Neuronal stem cell (in vitro differentiated cells): ENCODE results near the gene MAP6D1.

ENCODE experiments used
- DNase-seq: peaks from one replicate; pipeline ENCODE4 v3.0.0-alpha.2; 2013; ENCODE audit warnings: low spot score
- H2AFZ ChIP-seq: one replicate; pipeline ENCODE4 v1.6.1; 2013; ENCODE audit warnings: mild to moderate bottlenecking, low read length, inconsistent platforms
- H2AK5ac ChIP-seq: 2 replicates; pipeline ENCODE4 v1.6.1; 2013; ENCODE audit warnings: low read depth, mild to moderate bottlenecking, inconsistent platforms, low read length, moderate library complexity, mixed read lengths
- H2BK120ac ChIP-seq: 2 replicates; pipeline ENCODE4 v1.6.1; 2013; ENCODE audit warnings: low read depth, mild to moderate bottlenecking, inconsistent platforms, low read length, moderate library complexity, mixed read lengths
- H2BK12ac ChIP-seq: one replicate; pipeline ENCODE4 v1.6.1; 2013; ENCODE audit warnings: low read length, inconsistent platforms
- H2BK15ac ChIP-seq: 2 replicates; pipeline ENCODE4 v1.6.1; 2013; ENCODE audit warnings: mild to moderate bottlenecking, low read length, inconsistent platforms, mixed read lengths
- H2BK5ac ChIP-seq: one replicate; pipeline ENCODE4 v1.6.1; 2013; ENCODE audit warnings: inconsistent platforms, mild to moderate bottlenecking, low read length, moderate library complexity
- H3K14ac ChIP-seq: one replicate; pipeline ENCODE4 v1.6.1; 2013; ENCODE audit warnings: low read length, inconsistent platforms
- H3K18ac ChIP-seq: 2 replicates; pipeline ENCODE4 v1.6.1; 2013; ENCODE audit warnings: low read length, inconsistent platforms
- H3K23ac ChIP-seq: 2 replicates; pipeline ENCODE4 v1.6.1; 2013; ENCODE audit warnings: low read depth, mild to moderate bottlenecking, mixed read lengths, low read length, inconsistent platforms; ENCODE audit not compliant: poor library complexity
- H3K27ac ChIP-seq: replicated peaks from 3 replicates; pipeline ENCODE4 v1.5.1; 2013; ENCODE audit warnings: low read length, inconsistent platforms
- H3K27me3 ChIP-seq, 3 experiments: 2 replicates each; pipeline ENCODE4 v1.6.1; 2013; ENCODE audit warnings: low read length in 3 of 3, mild to moderate bottlenecking in 2 of 3, inconsistent platforms in 1 of 3, low read depth in 1 of 3, mixed read lengths in 1 of 3, moderate library complexity in 1 of 3; ENCODE audit not compliant: control insufficient read depth in 3 of 3, insufficient read depth in 3 of 3
- H3K36me3 ChIP-seq, 2 donors: replicated peaks in 1 of 2; 2 replicates each; pipeline ENCODE4 v1.6.1; 2013; ENCODE audit warnings: low read length in 2 of 2; ENCODE audit not compliant: control insufficient read depth in 2 of 2, insufficient read depth in 2 of 2
- H3K4ac ChIP-seq: 2 replicates; pipeline ENCODE4 v1.6.1; 2013; ENCODE audit warnings: inconsistent platforms, mild to moderate bottlenecking, low read length, moderate library complexity
- H3K4me1 ChIP-seq, 2 donors: 1 replicate in 1 of 2; 2 replicates in 1 of 2; pipeline ENCODE4 v1.6.1; 2013; ENCODE audit warnings: low read length in 2 of 2, low read depth in 1 of 2; ENCODE audit not compliant: control insufficient read depth in 2 of 2, insufficient read depth in 1 of 2
- H3K4me2 ChIP-seq: one replicate; pipeline ENCODE4 v1.6.1; 2013; ENCODE audit warnings: mild to moderate bottlenecking, low read length, inconsistent platforms; ENCODE audit not compliant: insufficient read depth, poor library complexity, severe bottlenecking
- H3K4me3 ChIP-seq, 2 donors: 2 replicates each; pipeline ENCODE4 v1.5.1; 2013; ENCODE audit warnings: low read length in 2 of 2, mild to moderate bottlenecking in 2 of 2, inconsistent platforms in 1 of 2, moderate library complexity in 1 of 2
- H3K79me1 ChIP-seq: one replicate; pipeline ENCODE4 v1.6.1; 2013; ENCODE audit warnings: low read depth, mild to moderate bottlenecking, inconsistent platforms, low read length, moderate library complexity
- H3K9ac ChIP-seq: one replicate; pipeline ENCODE4 v1.6.1; 2013; ENCODE audit warnings: mild to moderate bottlenecking, low read depth, low read length, inconsistent platforms; ENCODE audit not compliant: poor library complexity
- H3K9me3 ChIP-seq, 2 donors: replicated peaks in 1 of 2; 2 replicates each; pipeline versions ENCODE3 to v1.6.1; 2013; ENCODE audit warnings: low read length in 2 of 2, mild to moderate bottlenecking in 2 of 2, inconsistent platforms in 1 of 2, low read depth in 1 of 2, mixed read lengths in 1 of 2, moderate library complexity in 1 of 2; ENCODE audit not compliant: control insufficient read depth in 2 of 2, insufficient read depth in 1 of 2
- H4K8ac ChIP-seq: one replicate; pipeline ENCODE4 v1.6.1; 2013; ENCODE audit warnings: low read depth, mild to moderate bottlenecking, inconsistent platforms, low read length, moderate library complexity
- H4K91ac ChIP-seq: one replicate; pipeline ENCODE4 v1.6.1; 2013; ENCODE audit warnings: low read length, low read depth, mild to moderate bottlenecking, inconsistent platforms; ENCODE audit not compliant: poor library complexity
- WGBS, 2 donors: extraction: QIAGEN DNeasy Blood & Tissue Kit; methylation state at CpG; one replicate each; pipeline ENCODE4 v1.1.7; 2013; ENCODE audit warnings: missing lambda C conversion rate in 2 of 2, mixed read lengths in 1 of 2; ENCODE audit not compliant: insufficient read length in 2 of 2, insufficient replicate concordance in 1 of 2; ENCODE audit errors: extremely low coverage in 2 of 2; 5-methylcytosine and 5-hydroxymethylcytosine counted together

The MAP6D1 gene

DNA sequence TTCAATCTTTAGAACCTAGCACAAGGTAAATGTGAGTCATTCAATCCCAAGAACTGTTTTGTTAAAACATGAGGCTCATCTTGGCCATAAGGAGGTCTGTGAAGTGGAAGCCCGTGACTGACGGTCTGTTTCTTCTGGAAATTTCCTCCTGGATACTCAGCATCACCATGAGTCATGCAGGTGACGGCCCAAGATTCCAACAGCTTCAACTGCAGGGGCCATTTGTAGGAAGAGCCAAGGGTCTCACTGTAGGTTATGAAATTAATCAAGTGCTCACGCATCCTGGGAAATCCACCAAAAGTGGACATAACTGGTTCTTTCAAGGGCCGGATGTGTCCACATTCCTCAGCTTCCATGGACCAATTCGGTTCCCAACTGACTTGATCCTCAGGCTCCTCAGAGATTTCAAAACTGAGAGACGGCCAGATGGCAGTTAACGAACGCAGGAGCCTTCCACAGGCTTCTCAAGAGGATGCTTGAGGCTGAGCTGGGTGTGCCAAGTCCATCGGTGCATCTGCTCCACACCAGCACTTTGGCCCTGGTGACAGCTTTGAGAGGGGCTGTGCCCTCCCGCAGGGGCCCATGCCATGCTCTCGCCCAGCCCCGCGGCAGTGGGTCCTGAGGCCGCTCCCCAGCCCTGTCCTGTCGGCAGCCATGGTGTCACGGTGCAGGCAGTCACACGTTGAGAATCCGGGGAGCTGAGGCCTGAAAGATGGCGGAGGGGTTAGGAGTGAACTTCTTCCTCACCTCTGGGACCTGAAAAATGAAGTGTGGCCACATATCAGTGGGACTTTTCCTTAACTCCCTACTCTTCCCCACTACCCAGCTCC is 8.5 kb downstream of the MAP6D1 start:
- WGBS, 2 donors, result no CpG with 5 or more reads among the region's 20 CpGs
- H3K9me3 ChIP-seq, result peaks cover 0 to 2% of the 10 kb centered on the region in 2 donors
- peaks cover 0 to 48% of the 10 kb centered on the region in 2 donors for H3K36me3 ChIP-seq
- H3K23ac ChIP-seq, result no peak overlapping the region
- H2BK5ac ChIP-seq, result no peak overlapping the region
- no peak overlapping the region for H3K4ac ChIP-seq
- H4K8ac ChIP-seq, result no peak overlapping the region
- no peaks in the 10 kb centered on the region for H3K27me3 ChIP-seq
- no peak overlapping the region for H2BK15ac ChIP-seq
- peak overlapping the region in 1 of 2 donors; percentile 13 for H3K4me3 ChIP-seq
- H2BK120ac ChIP-seq, result no peak overlapping the region
- no peak overlapping the region for H3K9ac ChIP-seq
- DNase-seq, result no peak
- no peak overlapping the region for H2BK12ac ChIP-seq
- H3K14ac ChIP-seq, result no peak overlapping the region
- H3K4me2 ChIP-seq, result no peak overlapping the region
- no peaks in the 10 kb centered on the region for H3K79me1 ChIP-seq
- no peak overlapping the region for H3K18ac ChIP-seq
- peaks cover 0 to 1% of the 10 kb centered on the region in 2 donors for H3K4me1 ChIP-seq
- H4K91ac ChIP-seq, result no peak overlapping the region
- H2AFZ ChIP-seq, result no peak overlapping the region
- H3K27ac ChIP-seq, result no peak overlapping the region
- no peak overlapping the region for H2AK5ac ChIP-seq

DNA sequence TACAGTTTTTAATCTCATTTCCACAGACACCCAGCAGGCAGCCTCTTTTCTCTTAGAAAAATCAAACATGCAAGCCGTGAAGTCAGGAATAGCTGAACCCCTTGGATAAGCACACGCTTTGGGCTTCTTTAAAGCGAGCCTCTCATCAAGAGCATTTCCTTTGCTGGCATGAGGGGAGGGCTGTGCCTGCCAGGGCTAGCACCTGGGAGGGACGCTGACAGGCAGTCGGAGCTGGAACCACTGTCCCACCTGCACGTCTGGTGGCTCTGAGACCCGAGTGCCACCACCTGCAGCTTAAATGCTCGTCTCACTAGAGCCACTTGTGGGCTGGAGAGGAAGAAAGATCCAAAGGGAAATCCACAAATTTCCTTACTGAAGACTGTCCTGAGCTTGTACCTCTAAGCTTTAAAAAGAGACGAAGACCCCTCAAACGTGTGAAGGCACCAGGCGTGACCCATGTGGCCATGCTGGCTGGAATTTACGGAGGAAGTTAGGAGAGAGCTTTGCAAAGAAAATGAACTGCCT is 9.4 kb downstream of the MAP6D1 start:
- no peak overlapping the region for H2BK15ac ChIP-seq

DNA sequence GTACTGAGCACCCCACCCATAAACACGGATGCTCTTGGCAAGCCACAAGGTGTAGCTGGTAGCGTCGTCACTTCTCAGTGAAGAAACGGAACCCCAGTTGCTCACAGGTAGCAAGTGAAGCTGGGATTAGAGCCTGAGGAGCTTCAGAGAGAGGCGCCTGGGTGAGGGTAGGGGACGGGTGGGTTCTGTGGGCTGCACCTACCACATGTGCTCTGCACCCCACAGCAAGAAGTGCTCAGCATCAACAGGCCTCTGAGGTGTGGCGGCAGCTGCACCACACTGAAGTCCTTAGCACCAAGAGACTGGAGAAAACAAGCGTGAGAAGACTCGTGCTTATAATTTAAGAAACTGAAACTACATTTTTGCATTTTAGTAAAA is 9.8 kb downstream of the MAP6D1 start:
- Histone ChIP-seq H3K4ac (no peak overlapping the region), H2BK5ac (no peak overlapping the region), H3K27ac (no peak overlapping the region), H2AFZ (no peak overlapping the region), H3K36me3 (peaks cover 7 to 61% of the 10 kb centered on the region in 2 donors), H3K18ac (no peak overlapping the region), H3K27me3 (no peaks in the 10 kb centered on the region), H3K4me3 (no peak overlapping the region), H3K9me3 (peaks cover 0 to 2% of the 10 kb centered on the region in 2 donors), H3K79me1 (no peaks in the 10 kb centered on the region), H3K9ac (no peak overlapping the region), H3K23ac (peak overlapping the region; percentile 29), H2BK120ac (no peak overlapping the region), H3K4me1 (peaks cover 0 to 1% of the 10 kb centered on the region in 2 donors), H2BK12ac (no peak overlapping the region), H4K8ac (no peak overlapping the region), H2AK5ac (no peak overlapping the region), H3K14ac (no peak overlapping the region), H4K91ac (no peak overlapping the region), H3K4me2 (no peak overlapping the region), H2BK15ac (no peak overlapping the region)
- no CpG with 5 or more reads among the region's 9 CpGs for WGBS, 2 donors
- DNase-seq, result no peak

More for the DNA sequence above, 9.4 kb downstream of the MAP6D1 start:
- Histone ChIP-seq H2BK5ac (no peak overlapping the region), H2AK5ac (no peak overlapping the region), H3K36me3 (peaks cover 2 to 56% of the 10 kb centered on the region in 2 donors), H2BK12ac (no peak overlapping the region), H3K4me1 (peaks cover 0 to 1% of the 10 kb centered on the region in 2 donors), H3K23ac (peak overlapping the region; percentile 57), H2AFZ (no peak overlapping the region), H3K18ac (no peak overlapping the region), H4K91ac (no peak overlapping the region), H3K27me3 (no peaks in the 10 kb centered on the region), H3K4me2 (no peak overlapping the region), H3K9me3 (peaks cover 0 to 2% of the 10 kb centered on the region in 2 donors), H3K4me3 (no peak overlapping the region), H3K9ac (no peak overlapping the region), H3K4ac (no peak overlapping the region), H4K8ac (no peak overlapping the region), H2BK120ac (no peak overlapping the region), H3K27ac (no peak overlapping the region), H3K79me1 (no peaks in the 10 kb centered on the region), H3K14ac (no peak overlapping the region)
- no peak for DNase-seq
- WGBS, 2 donors, result no CpG with 5 or more reads among the region's 12 CpGs

DNA sequence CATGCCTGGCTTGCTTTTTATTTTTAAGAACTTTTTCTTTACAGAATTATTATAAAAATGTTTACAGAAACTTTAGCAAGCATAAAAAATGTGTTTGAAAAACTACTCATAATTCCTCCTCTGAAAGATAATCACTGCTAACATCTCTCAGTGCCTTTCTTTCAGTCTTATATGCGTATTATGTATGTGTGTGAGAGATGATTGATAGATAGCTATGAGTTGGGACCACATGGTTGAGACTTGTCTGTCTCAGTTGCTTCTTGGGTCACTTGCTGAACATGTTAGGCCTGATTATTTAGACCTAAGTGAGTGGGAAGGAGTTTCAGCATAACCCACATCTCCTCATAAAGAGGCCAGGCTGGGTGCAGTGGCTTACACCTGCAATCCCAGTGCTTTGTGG is 11.1 kb downstream of the MAP6D1 start:
- no peaks in the 10 kb centered on the region for H3K27me3 ChIP-seq
- no peak overlapping the region for H3K9ac ChIP-seq
- no peak overlapping the region for H2BK5ac ChIP-seq
- H3K4me2 ChIP-seq, result no peak overlapping the region
- no peak overlapping the region for H4K91ac ChIP-seq
- H3K4ac ChIP-seq, result no peak overlapping the region
- peaks cover 14 to 74% of the 10 kb centered on the region in 2 donors for H3K36me3 ChIP-seq
- H3K18ac ChIP-seq, result no peak overlapping the region
- no peak overlapping the region for H3K27ac ChIP-seq
- H3K23ac ChIP-seq, result no peak overlapping the region
- no peak overlapping the region for H2AK5ac ChIP-seq
- no peak overlapping the region for H2AFZ ChIP-seq
- no peak overlapping the region for H2BK120ac ChIP-seq
- no peak for DNase-seq
- no peak overlapping the region for H4K8ac ChIP-seq
- no peak overlapping the region for H3K14ac ChIP-seq
- no peaks in the 10 kb centered on the region for H3K79me1 ChIP-seq
- no peaks in the 10 kb centered on the region for H3K4me1 ChIP-seq
- no peak overlapping the region for H2BK12ac ChIP-seq
- no peak overlapping the region for H2BK15ac ChIP-seq
- WGBS, 2 donors, result no CpG with 5 or more reads among the region's 1 CpG
- H3K9me3 ChIP-seq, result peaks cover 0 to 2% of the 10 kb centered on the region in 2 donors
- H3K4me3 ChIP-seq, result no peak overlapping the region
